ENCODE data around the gene FFAR2. TPM values are rescaled to one million over a fixed set of nuclear protein-coding genes. Genes with fewer than 3 reads are reported as not detected.
A peak's percentile ranks its signal among the peaks of the same experiment; 100 is the strongest.

The FFAR2 gene
- total and polyA plus RNA-seq, 2 donors (not counting 3 experiments of a cell fraction or from before 2014, with no cell fraction given) = not detected

- intact Hi-C loops (cut with micrococcal nuclease) = no loop called here
- H4K20me1 ChIP-seq (replicated peaks; ENCODE audit: control insufficient read depth, extremely low read depth, insufficient read depth, low read length) = no peaks in the 10 kb centered on the region
- TF ChIP-seq FOS (IDR thresholded peaks at IDR 0.05; ENCODE audit: borderline replicate concordance, insufficient read depth, low read length) = no peak
- no peak for TF ChIP-seq MYC (IDR thresholded peaks at IDR 0.05; ENCODE audit: low read depth, low read length)
- no peak for TF ChIP-seq CTCF (IDR thresholded peaks at IDR 0.05; ENCODE audit: extremely low read depth in 1 of 2, insufficient read depth in 1 of 2, low read depth in 1 of 2, low read length in 2 of 2)
- no peak for TF ChIP-seq POLR2AphosphoS5 (IDR thresholded peaks at IDR 0.05; ENCODE audit: insufficient read depth, low read depth, low read length)
- TF ChIP-seq MAX (IDR thresholded peaks at IDR 0.05; ENCODE audit: insufficient read depth, insufficient read length) = no peak
- TF ChIP-seq JUN (IDR thresholded peaks at IDR 0.05; ENCODE audit: borderline replicate concordance, insufficient read depth, insufficient read length, low read depth) = no peak
- no peak for TF ChIP-seq EZH2 (IDR thresholded peaks at IDR 0.05; ENCODE audit: borderline replicate concordance, low read depth, low read length, severe bottlenecking)
- TF ChIP-seq POLR2A (IDR thresholded peaks at IDR 0.05; ENCODE audit: low read depth, low read length) = no peak
- no peak for TF ChIP-seq GATA2 (IDR thresholded peaks at IDR 0.05; ENCODE audit: insufficient read depth, insufficient read length, low read depth, low read length)
- ChIA-PET POLR2A (no interaction called here), CTCF (no interaction called here)
- H3K9me3 ChIP-seq (replicated peaks; ENCODE audit: control insufficient read depth, insufficient read depth, low read length) = no peaks in the 10 kb centered on the region
- H3K4me3 ChIP-seq (replicated peaks in 1 of 3; ENCODE audit: insufficient read depth in 1 of 3, low read depth in 1 of 3, low read length in 3 of 3) = no peak overlapping the region
- FAIRE-seq (no peak), DNase-seq (ENCODE audit: low read depth, low spot score) (peak; percentile 22)
- BruUV-seq (replicated peaks) = no TSS peak
- H2AFZ ChIP-seq (ENCODE audit: low read depth, low read length) = no peak overlapping the region
- H3K27ac ChIP-seq (ENCODE audit: insufficient read depth, low read depth, low read length) = no peak overlapping the region
- no peaks in the 10 kb centered on the region for H3K79me2 ChIP-seq (ENCODE audit: control insufficient read depth, insufficient read depth, low read length)
- H3K4me1 ChIP-seq (ENCODE audit: control insufficient read depth, extremely low read depth, insufficient read depth, low read length) = no peaks in the 10 kb centered on the region
- H3K27me3 ChIP-seq (ENCODE audit: control insufficient read depth in 2 of 2, insufficient read depth in 2 of 2, low read length in 2 of 2) = no peaks in the 10 kb centered on the region
- dilution Hi-C loops (cut with MboI; ENCODE audit: extremely low pct_ligation_motif_present, low sequenced_read_pairs) = no loop called here
- no peak overlapping the region for H3K9ac ChIP-seq (replicated peaks; ENCODE audit: extremely low read depth, insufficient read depth, low read length)
- H3K9me1 ChIP-seq (replicated peaks; ENCODE audit: control insufficient read depth, extremely low read depth, insufficient read depth, low read length) = no peaks in the 10 kb centered on the region
- H3K4me2 ChIP-seq (ENCODE audit: insufficient read depth, low read length) = no peak overlapping the region
- no peaks in the 10 kb centered on the region for H3K36me3 ChIP-seq (ENCODE audit: control insufficient read depth in 2 of 2, extremely low read depth in 1 of 2, insufficient read depth in 2 of 2, low read length in 2 of 2)
Measured at GRCh38 chr19:35458731-35459391, 10.8 kb downstream of the FFAR2 start.
